B cell (primary cell): ENCODE results near the gene CNIH4. TPM values are rescaled to one million over a fixed set of nuclear protein-coding genes. Genes with fewer than 3 reads are reported as not detected.

Source experiments
- ATAC-seq: fragments of 200-7000 bp; cut with Tn5 transposase; one replicate; pipeline ENCODE4 v1.10.0; 2021; ENCODE audit warnings: low read depth, mild to moderate bottlenecking, moderate number of reproducible peaks, moderate library complexity
- CTCF ChIA-PET: fragments of 350-600 bp; sonication (Branson Sonifier 250); formaldehyde crosslinking; loops from one replicate; lab custom pipeline; 2021; ENCODE audit warnings: antibody characterized with exemption, inconsistent platforms; lab: Charles Lee
- POLR2A ChIA-PET: fragments of 350-600 bp; sonication (Branson Sonifier 250); formaldehyde crosslinking; loops from one replicate; lab custom pipeline; 2021; ENCODE audit warnings: antibody characterized with exemption; lab: Charles Lee
- DNase-seq: peaks from one replicate; pipeline ENCODE4 v3.0.0; 2013
- H2AFZ ChIP-seq: 2 replicates; pipeline ENCODE4 v1.6.1; 2012; ENCODE audit warnings: mild to moderate bottlenecking, low read depth, low read length; ENCODE audit not compliant: insufficient read depth, poor library complexity, severe bottlenecking
- H3K27ac ChIP-seq, 2 donors: 1 replicate in 1 of 2; 2 replicates in 1 of 2; pipeline ENCODE4 v1.5.1; 2012 to 2013; ENCODE audit warnings: low read length in 2 of 2, mild to moderate bottlenecking in 2 of 2, moderate library complexity in 1 of 2
- H3K27me3 ChIP-seq, 4 experiments: fragments of 200-600 bp in 1 of 4; sonication (generic) in 1 of 4; replicated peaks in 1 of 4; 1 replicate in 2 of 4; 2 replicates in 2 of 4; pipeline versions ENCODE4 v1.6.1 to v1.7.0; 2013 to 2016; ENCODE audit warnings: low read length in 3 of 4, mild to moderate bottlenecking in 2 of 4, mixed read lengths in 1 of 4, moderate library complexity in 1 of 4; ENCODE audit not compliant: insufficient read depth in 4 of 4, control insufficient read depth in 3 of 4; ENCODE audit errors: control extremely low read depth in 1 of 4
- H3K36me3 ChIP-seq, 2 experiments: replicated peaks in 1 of 2; 1 replicate in 1 of 2; 2 replicates in 1 of 2; pipeline versions ENCODE4 v1.6.1 to v1.7.1; 2013; ENCODE audit warnings: low read length in 1 of 2; ENCODE audit not compliant: insufficient read depth in 2 of 2, control insufficient read depth in 1 of 2; ENCODE audit errors: control extremely low read depth in 1 of 2, extremely low read depth in 1 of 2
- H3K4me1 ChIP-seq, 2 donors: fragments of 200-600 bp in 1 of 2; sonication (generic) in 1 of 2; 1 replicate in 1 of 2; 2 replicates in 1 of 2; pipeline versions ENCODE4 v1.5.1 to v1.6.1; 2013 to 2017; ENCODE audit warnings: low read length in 2 of 2; ENCODE audit not compliant: control insufficient read depth in 2 of 2, insufficient read depth in 2 of 2
- H3K4me2 ChIP-seq: replicated peaks from 2 replicates; pipeline ENCODE3; 2012; ENCODE audit warnings: mild to moderate bottlenecking, low read depth, low read length; ENCODE audit not compliant: poor library complexity, severe bottlenecking
- H3K4me3 ChIP-seq, 5 experiments: fragments of 200-600 bp in 1 of 5; sonication (generic) in 1 of 5; 1 replicate in 3 of 5; 2 replicates in 2 of 5; pipeline versions ENCODE4 v1.5.1 to v1.7.0; 2011 to 2016; ENCODE audit warnings: low read length in 4 of 5, mild to moderate bottlenecking in 4 of 5, low read depth in 2 of 5, control low read depth in 1 of 5, moderate library complexity in 1 of 5; ENCODE audit not compliant: insufficient read depth in 1 of 5; ENCODE audit errors: control extremely low read depth in 1 of 5, extremely low read depth in 1 of 5
- H3K79me2 ChIP-seq: fragments of 200-600 bp; sonication (generic); one replicate; pipeline ENCODE4 v1.6.0; 2016; ENCODE audit warnings: low read length; ENCODE audit not compliant: control insufficient read depth, insufficient read depth
- H3K9ac ChIP-seq: fragments of 200-600 bp; sonication (generic); 2 replicates; pipeline ENCODE4 v1.6.1; 2017; ENCODE audit warnings: mild to moderate bottlenecking, low read length, moderate library complexity
- H3K9me3 ChIP-seq, 3 donors: one replicate each; pipeline versions ENCODE4 v1.6.1 to v1.7.1; 2013; ENCODE audit warnings: low read length in 2 of 3; ENCODE audit not compliant: control insufficient read depth in 2 of 3, insufficient read depth in 1 of 3; ENCODE audit errors: control extremely low read depth in 1 of 3
- H4K20me1 ChIP-seq: 2 replicates; pipeline ENCODE4 v1.6.0; 2012; ENCODE audit warnings: mild to moderate bottlenecking, low read length; ENCODE audit not compliant: insufficient read depth, control insufficient read depth, poor library complexity, severe bottlenecking
- H3K27ac Mint-ChIP-seq: one replicate; pipeline ENCODE4 v1.8.0; 2021; ENCODE audit warnings: mixed read lengths
- H3K27me3 Mint-ChIP-seq: one replicate; pipeline ENCODE4 v1.8.0; 2021; ENCODE audit warnings: mixed read lengths
- H3K4me1 Mint-ChIP-seq: one replicate; pipeline ENCODE4 v1.8.0; 2021; ENCODE audit warnings: mixed read lengths
- H3K4me3 Mint-ChIP-seq: one replicate; pipeline ENCODE4 v1.8.0; 2021; ENCODE audit warnings: mixed read lengths
- H3K9me3 Mint-ChIP-seq: one replicate; pipeline ENCODE4 v1.8.0; 2022; ENCODE audit warnings: mixed read lengths; ENCODE audit not compliant: insufficient read depth
- EZH2 ChIP-seq: IDR thresholded peaks from 2 replicates; pipeline ENCODE4 v1.6.1; 2012; ENCODE audit warnings: borderline replicate concordance, low read depth, mild to moderate bottlenecking, moderate library complexity, low read length; ENCODE audit not compliant: insufficient read depth, poor library complexity, severe bottlenecking
- WGBS: methylation state at CpG from one replicate; pipeline ENCODE4 v1.1.5; 2013; ENCODE audit warnings: missing lambda C conversion rate; ENCODE audit not compliant: insufficient coverage; 5-methylcytosine and 5-hydroxymethylcytosine counted together
- intact Hi-C: fragments of 100-400 bp; cut with micrococcal nuclease; formaldehyde crosslinking; loops from one replicate; pipeline ENCODE4 v1.10.0; 2022
- polyA plus RNA-seq: library from polyadenylated mRNA; depleted of rRNA; stranded (reverse); fragments of >200 nt; gene quantifications from 2 replicates; pipeline ENCODE4 v1.2.3, GENCODE V29; 2012
- total RNA-seq, 2 donors: library from RNA; stranded (reverse); fragments of 120-200 nt in 1 of 2; gene quantifications; 1 replicate in 1 of 2; 2 replicates in 1 of 2; pipeline versions ENCODE4 v1.2.3 to v1.2.4, GENCODE V29; 2013 to 2022
- TF ChIP-seq, protein P1 (sequence below): fragments of 200-600 bp; IDR thresholded peaks from one replicate; pipeline ENCODE4 v1.8.0; 2022; ENCODE audit warnings: antibody characterized with exemption, mild to moderate bottlenecking

The CNIH4 gene
- total and polyA plus RNA-seq, 2 donors (not counting 1 experiment from before 2014, with no cell fraction given), result 13.3 to 27.2 TPM

- Mint-ChIP-seq H3K27ac (no peak overlapping the region), H3K9me3 (no peaks in the 10 kb centered on the region), H3K27me3 (no peaks in the 10 kb centered on the region), H3K4me3 (no peak overlapping the region), H3K4me1 (peaks cover 21% of the 10 kb centered on the region)
- Histone ChIP-seq H3K4me2 (no peak overlapping the region), H3K79me2 (peaks cover 23% of the 10 kb centered on the region), H3K9ac (no peak overlapping the region), H3K27me3 (no peaks in the 10 kb centered on the region), H3K4me3 (no peak overlapping the region), H3K4me1 (peaks cover 9 to 14% of the 10 kb centered on the region in 2 donors), H3K36me3 (no peaks in the 10 kb centered on the region), H4K20me1 (peaks cover 15% of the 10 kb centered on the region), H3K27ac (no peak overlapping the region), H2AFZ (no peak overlapping the region), H3K9me3 (no peaks in the 10 kb centered on the region)
- TF ChIP-seq, protein P1, sequence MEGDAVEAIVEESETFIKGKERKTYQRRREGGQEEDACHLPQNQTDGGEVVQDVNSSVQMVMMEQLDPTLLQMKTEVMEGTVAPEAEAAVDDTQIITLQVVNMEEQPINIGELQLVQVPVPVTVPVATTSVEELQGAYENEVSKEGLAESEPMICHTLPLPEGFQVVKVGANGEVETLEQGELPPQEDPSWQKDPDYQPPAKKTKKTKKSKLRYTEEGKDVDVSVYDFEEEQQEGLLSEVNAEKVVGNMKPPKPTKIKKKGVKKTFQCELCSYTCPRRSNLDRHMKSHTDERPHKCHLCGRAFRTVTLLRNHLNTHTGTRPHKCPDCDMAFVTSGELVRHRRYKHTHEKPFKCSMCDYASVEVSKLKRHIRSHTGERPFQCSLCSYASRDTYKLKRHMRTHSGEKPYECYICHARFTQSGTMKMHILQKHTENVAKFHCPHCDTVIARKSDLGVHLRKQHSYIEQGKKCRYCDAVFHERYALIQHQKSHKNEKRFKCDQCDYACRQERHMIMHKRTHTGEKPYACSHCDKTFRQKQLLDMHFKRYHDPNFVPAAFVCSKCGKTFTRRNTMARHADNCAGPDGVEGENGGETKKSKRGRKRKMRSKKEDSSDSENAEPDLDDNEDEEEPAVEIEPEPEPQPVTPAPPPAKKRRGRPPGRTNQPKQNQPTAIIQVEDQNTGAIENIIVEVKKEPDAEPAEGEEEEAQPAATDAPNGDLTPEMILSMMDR, result no peak
- no peak for TF ChIP-seq EZH2
- ChIA-PET CTCF (interaction anchor here (0.8 to 1.0 kb wide), 2 partner anchors 21 to 32 kb away, joined by 3 to 4 read pairs; no protein-coding TSS in a partner anchor), POLR2A (interaction anchor here (0.6 kb wide), 1 partner anchor 511 kb away, joined by 3 read pairs; no protein-coding TSS in a partner anchor)
- DNase-seq, result no peak
- 92% methylated on average over 2 of the region's 5 CpGs for WGBS
- ATAC-seq, result no peak
- intact Hi-C loops, result no loop called here
Observed at GRCh38 chr1:224353975-224354925, 2.4 kb upstream of the CNIH4 start.
